K562 (cell line): Measurements from ENCODE around the gene ABCA7. TPM values are rescaled to one million over a fixed set of nuclear protein-coding genes. Genes with fewer than 3 reads are reported as not detected.
A peak's percentile ranks its signal among the peaks of the same experiment; 100 is the strongest.

Experiments used
- L3MBTL2 ChIP-seq: fragments of 450-650 bp; IDR thresholded peaks from 2 replicates; pipeline ENCODE4 v1.6.1; 2016; ENCODE audit warnings: mild to moderate bottlenecking, moderate library complexity
- MAZ ChIP-seq, 2 experiments: fragments of 450-650 bp in 1 of 2; sonication (generic) in 1 of 2; formaldehyde crosslinking; IDR thresholded peaks in 1 of 2; conservative IDR thresholded peaks in 1 of 2; 2 replicates each; pipeline versions ENCODE4 v1.4.0 to v1.5.0; 2020; ENCODE audit warnings: mild to moderate bottlenecking in 1 of 2, missing genetic modification reagents in 1 of 2
- NR3C1 ChIP-seq: sonication (generic); formaldehyde crosslinking; IDR thresholded peaks from 2 replicates; pipeline ENCODE4 v1.8.1; 2022; ENCODE audit warnings: missing genetic modification reagents
- SMAD3 ChIP-seq: fragments of 450-650 bp; formaldehyde crosslinking; conservative IDR thresholded peaks from 2 replicates; pipeline ENCODE4 v1.4.0; 2020; ENCODE audit warnings: mild to moderate bottlenecking
- ZNF57 ChIP-seq: fragments of 450-650 bp; formaldehyde crosslinking; IDR thresholded peaks from 2 replicates; pipeline ENCODE4 v1.4.0; 2020; ENCODE audit warnings: mild to moderate bottlenecking, moderate library complexity
- polyA plus RNA-seq, 8 experiments: library from polyadenylated mRNA; depleted of rRNA in 4 of 8; stranded (reverse) in 5 of 8; unstranded in 3 of 8; fragments of >200 nt; fragmentation: Nextera tagmentation in 2 of 8; fragmentation: Illumina TruSeq in 1 of 8; extraction: Ambion mirVana in 2 of 8; extraction: Trizol in 1 of 8; gene quantifications; 2 replicates each; pipeline versions ENCODE4 v1.2.1 to v1.2.3, GENCODE V29; 2011 to 2014; ENCODE audit warnings: inconsistent platforms in 1 of 8, missing spikeins in 1 of 8
- total RNA-seq, 7 experiments: library from RNA; depleted of rRNA in 6 of 7; stranded (reverse); fragments of >200 nt in 6 of 7; fragmentation: Illumina TruSeq in 2 of 7; extraction: Trizol in 2 of 7; gene quantifications; 2 replicates each; pipeline versions ENCODE4 v1.2.1 to v1.2.3, GENCODE V29; 2011 to 2021; ENCODE audit warnings: low replicate concordance in 1 of 7
- TF ChIP-seq, protein P1 (sequence below): fragments of 200-800 bp; sonication (Bioruptor generic); IDR thresholded peaks from 2 replicates; pipeline ENCODE4 v1.6.1; 2017; ENCODE audit warnings: missing genetic modification characterization, missing compliant biosample characterization
- TF ChIP-seq, protein P2 (sequence below): fragments of 450-650 bp; IDR thresholded peaks from 2 replicates; pipeline ENCODE4 v1.6.1; 2016; ENCODE audit warnings: antibody characterized with exemption
- TF ChIP-seq, protein P3 (sequence below): fragments of 450-650 bp; formaldehyde crosslinking; IDR thresholded peaks from 2 replicates; pipeline ENCODE4 v1.4.0; 2022; ENCODE audit warnings: missing genetic modification characterization
- TF ChIP-seq, protein P4 (sequence below): fragments of 450-650 bp; IDR thresholded peaks from 2 replicates; pipeline ENCODE4 v1.6.1; 2016
- TF ChIP-seq, protein P5 (sequence below): fragments of 450-650 bp; IDR thresholded peaks from 2 replicates; pipeline ENCODE4 v1.6.1; 2018; ENCODE audit warnings: mild to moderate bottlenecking, low read depth; ENCODE audit not compliant: partially characterized antibody
- TF ChIP-seq, protein P6 (sequence below): sonication (generic); formaldehyde crosslinking; IDR thresholded peaks from 2 replicates; pipeline ENCODE4 v1.8.0; 2022; ENCODE audit warnings: mild to moderate bottlenecking, missing genetic modification reagents, borderline replicate concordance
- TF ChIP-seq, protein P7 (sequence below): conservative IDR thresholded peaks from 2 replicates; pipeline ENCODE4 v1.6.1; 2011; ENCODE audit warnings: low read depth, mild to moderate bottlenecking, low read length; ENCODE audit not compliant: control insufficient read depth

The ABCA7 gene
- total and polyA plus RNA-seq, 9 of the 15 experiments (the other 6 are each of a cell fraction or from before 2014, with no cell fraction given) = 2.3 to 96.1 (median 31.2) TPM

DNA sequence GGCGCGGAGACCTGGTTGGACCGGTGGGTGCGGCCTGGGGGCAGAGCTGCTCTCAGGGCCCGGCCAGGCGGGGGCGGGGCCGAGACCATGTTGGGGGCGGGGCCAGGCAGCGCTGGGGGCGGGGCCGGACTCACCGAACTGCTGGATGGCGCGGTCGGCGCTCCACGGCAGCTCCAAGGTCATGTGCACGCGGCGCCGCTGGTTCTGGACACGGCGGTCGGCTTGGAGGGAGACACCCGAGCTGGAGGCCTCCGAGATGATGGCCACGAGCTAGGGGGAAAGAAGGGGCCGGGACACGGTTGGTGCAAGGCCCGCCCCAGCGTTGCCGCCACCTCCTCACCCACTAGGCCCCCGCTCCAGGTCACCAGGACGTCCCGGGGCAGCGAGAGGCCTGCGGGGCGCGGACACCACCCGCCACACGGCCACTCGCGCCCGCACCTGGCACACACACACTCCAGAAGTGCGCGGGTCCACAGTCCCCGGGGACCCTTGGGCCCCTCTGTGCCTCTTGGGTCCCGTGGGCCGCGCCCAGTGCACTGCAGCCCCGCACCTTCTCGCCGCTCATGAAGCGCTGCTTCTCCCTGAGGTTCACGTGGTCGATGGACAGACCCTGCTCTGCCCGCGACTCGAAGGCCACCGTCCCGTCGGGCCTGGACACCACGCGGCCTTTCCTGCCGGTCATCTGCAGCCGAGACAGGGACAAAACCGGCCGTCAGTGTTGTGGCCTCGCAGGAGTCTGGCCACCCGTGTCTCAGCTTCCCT, 72.5 kb downstream of the ABCA7 start (continued):
- TF ChIP-seq, protein P1, sequence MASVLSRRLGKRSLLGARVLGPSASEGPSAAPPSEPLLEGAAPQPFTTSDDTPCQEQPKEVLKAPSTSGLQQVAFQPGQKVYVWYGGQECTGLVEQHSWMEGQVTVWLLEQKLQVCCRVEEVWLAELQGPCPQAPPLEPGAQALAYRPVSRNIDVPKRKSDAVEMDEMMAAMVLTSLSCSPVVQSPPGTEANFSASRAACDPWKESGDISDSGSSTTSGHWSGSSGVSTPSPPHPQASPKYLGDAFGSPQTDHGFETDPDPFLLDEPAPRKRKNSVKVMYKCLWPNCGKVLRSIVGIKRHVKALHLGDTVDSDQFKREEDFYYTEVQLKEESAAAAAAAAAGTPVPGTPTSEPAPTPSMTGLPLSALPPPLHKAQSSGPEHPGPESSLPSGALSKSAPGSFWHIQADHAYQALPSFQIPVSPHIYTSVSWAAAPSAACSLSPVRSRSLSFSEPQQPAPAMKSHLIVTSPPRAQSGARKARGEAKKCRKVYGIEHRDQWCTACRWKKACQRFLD = no peak
- TF ChIP-seq NR3C1 (CRISPR knock-in tag) (no peak), MAZ (CRISPR knock-in tag; conservative IDR thresholded peaks at IDR 0.05 in 1 of 2, IDR thresholded peaks at IDR 0.05 in 1 of 2) (peak in 1 of 2 experiments; percentile 50; a peak in 1 of 4 replicates), ZNF57 (CRISPR knock-in tag) (no peak; the same call in 1 of the 2 replicates), SMAD3 (no peak), L3MBTL2 (peak; percentile 74)
- TF ChIP-seq, protein P2, sequence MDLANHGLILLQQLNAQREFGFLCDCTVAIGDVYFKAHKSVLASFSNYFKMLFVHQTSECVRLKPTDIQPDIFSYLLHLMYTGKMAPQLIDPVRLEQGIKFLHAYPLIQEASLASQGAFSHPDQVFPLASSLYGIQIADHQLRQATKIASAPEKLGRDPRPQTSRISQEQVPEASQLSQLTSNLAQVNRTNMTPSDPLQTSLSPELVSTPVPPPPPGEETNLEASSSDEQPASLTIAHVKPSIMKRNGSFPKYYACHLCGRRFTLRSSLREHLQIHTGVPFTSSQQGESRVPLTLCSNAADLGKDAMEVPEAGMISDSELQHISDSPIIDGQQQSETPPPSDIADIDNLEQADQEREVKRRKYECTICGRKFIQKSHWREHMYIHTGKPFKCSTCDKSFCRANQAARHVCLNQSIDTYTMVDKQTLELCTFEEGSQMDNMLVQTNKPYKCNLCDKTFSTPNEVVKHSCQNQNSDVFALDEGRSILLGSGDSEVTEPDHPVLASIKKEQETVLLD = no peak; the same call in 1 of the 2 replicates
- TF ChIP-seq, protein P3, sequence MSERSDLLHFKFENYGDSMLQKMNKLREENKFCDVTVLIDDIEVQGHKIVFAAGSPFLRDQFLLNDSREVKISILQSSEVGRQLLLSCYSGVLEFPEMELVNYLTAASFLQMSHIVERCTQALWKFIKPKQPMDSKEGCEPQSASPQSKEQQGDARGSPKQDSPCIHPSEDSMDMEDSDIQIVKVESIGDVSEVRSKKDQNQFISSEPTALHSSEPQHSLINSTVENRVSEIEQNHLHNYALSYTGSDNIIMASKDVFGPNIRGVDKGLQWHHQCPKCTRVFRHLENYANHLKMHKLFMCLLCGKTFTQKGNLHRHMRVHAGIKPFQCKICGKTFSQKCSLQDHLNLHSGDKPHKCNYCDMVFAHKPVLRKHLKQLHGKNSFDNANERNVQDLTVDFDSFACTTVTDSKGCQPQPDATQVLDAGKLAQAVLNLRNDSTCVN = no peak
- TF ChIP-seq, protein P4, sequence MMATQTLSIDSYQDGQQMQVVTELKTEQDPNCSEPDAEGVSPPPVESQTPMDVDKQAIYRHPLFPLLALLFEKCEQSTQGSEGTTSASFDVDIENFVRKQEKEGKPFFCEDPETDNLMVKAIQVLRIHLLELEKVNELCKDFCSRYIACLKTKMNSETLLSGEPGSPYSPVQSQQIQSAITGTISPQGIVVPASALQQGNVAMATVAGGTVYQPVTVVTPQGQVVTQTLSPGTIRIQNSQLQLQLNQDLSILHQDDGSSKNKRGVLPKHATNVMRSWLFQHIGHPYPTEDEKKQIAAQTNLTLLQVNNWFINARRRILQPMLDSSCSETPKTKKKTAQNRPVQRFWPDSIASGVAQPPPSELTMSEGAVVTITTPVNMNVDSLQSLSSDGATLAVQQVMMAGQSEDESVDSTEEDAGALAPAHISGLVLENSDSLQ = no peak
- TF ChIP-seq, protein P5, sequence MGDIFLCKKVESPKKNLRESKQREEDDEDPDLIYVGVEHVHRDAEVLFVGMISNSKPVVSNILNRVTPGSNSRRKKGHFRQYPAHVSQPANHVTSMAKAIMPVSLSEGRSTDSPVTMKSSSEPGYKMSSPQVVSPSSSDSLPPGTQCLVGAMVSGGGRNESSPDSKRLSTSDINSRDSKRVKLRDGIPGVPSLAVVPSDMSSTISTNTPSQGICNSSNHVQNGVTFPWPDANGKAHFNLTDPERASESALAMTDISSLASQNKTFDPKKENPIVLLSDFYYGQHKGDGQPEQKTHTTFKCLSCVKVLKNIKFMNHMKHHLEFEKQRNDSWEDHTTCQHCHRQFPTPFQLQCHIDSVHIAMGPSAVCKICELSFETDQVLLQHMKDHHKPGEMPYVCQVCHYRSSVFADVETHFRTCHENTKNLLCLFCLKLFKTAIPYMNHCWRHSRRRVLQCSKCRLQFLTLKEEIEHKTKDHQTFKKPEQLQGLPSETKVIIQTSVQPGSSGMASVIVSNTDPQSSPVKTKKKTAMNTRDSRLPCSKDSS = no peak
- TF ChIP-seq, protein P6, sequence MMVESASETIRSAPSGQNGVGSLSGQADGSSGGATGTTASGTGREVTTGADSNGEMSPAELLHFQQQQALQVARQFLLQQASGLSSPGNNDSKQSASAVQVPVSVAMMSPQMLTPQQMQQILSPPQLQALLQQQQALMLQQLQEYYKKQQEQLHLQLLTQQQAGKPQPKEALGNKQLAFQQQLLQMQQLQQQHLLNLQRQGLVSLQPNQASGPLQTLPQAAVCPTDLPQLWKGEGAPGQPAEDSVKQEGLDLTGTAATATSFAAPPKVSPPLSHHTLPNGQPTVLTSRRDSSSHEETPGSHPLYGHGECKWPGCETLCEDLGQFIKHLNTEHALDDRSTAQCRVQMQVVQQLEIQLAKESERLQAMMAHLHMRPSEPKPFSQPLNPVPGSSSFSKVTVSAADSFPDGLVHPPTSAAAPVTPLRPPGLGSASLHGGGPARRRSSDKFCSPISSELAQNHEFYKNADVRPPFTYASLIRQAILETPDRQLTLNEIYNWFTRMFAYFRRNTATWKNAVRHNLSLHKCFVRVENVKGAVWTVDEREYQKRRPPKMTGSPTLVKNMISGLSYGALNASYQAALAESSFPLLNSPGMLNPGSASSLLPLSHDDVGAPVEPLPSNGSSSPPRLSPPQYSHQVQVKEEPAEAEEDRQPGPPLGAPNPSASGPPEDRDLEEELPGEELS (CRISPR knock-in tag) = no peak
- TF ChIP-seq, protein P7, sequence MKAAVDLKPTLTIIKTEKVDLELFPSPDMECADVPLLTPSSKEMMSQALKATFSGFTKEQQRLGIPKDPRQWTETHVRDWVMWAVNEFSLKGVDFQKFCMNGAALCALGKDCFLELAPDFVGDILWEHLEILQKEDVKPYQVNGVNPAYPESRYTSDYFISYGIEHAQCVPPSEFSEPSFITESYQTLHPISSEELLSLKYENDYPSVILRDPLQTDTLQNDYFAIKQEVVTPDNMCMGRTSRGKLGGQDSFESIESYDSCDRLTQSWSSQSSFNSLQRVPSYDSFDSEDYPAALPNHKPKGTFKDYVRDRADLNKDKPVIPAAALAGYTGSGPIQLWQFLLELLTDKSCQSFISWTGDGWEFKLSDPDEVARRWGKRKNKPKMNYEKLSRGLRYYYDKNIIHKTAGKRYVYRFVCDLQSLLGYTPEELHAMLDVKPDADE = no peak
